HT1080 (cell line): ENCODE measurements around the gene ATP11B. TPM values are rescaled to one million over a fixed set of nuclear protein-coding genes. Genes with fewer than 3 reads are reported as not detected.

Source experiments
- DNase-seq: peaks from one replicate; pipeline ENCODE4 v3.0.0-alpha.2; 2015; ENCODE audit warnings: low read depth
- polyA plus RNA-seq, 2 experiments: library from polyadenylated mRNA; depleted of rRNA; stranded (reverse); fragments of >200 nt; gene quantifications; 2 replicates each; pipeline ENCODE4 v1.2.3, GENCODE V29; 2015
- total RNA-seq: library from RNA; depleted of rRNA; stranded (reverse); fragments of >200 nt; shearing (Covaris generic); gene quantifications from 2 replicates; pipeline ENCODE4 v1.2.3, GENCODE V29; 2014; rRNA removed

ATP11B gene
- 30.3 and 41.8 TPM in 2 replicates for total RNA-seq
- 43.3 and 60.6 TPM in 2 replicates for polyA plus RNA-seq (2015; cell fraction: cytosol; rRNA removed)
- polyA plus RNA-seq (2015; cell fraction: nucleus; rRNA removed): 51.5 and 52.7 TPM in 2 replicates

GRCh38 chr3:182792901-182793662 lies at the start of gene ATP11B:
Gene ATP11B, plus strand, starts transcription at chr3:182793504. Its CDS starts 256 bp downstream, at chr3:182793760.
- DNase-seq: peak; percentile 66

- no peak for DNase-seq
Observed at GRCh38 chr3:182746959-182747358, 46.3 kb upstream of the ATP11B start.

DNA sequence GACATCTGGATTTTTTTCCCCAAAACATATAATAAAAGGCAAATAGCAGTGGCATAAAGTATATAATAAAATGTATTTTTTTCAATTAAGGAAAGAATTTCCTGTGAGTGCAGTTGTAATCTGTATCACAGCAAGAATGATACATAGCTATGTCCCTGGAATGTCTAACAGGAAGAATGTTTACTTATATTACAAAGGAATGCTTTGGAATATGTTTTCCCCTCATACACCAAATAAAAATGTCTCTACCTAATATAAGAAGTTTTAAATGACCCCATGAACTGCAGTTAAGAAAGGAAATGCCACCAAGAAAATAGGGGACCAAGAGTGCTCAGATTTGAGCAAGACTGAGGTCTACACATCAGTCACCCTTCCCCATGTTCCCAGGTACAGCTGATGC lies 38.0 kb upstream of the ATP11B start:
- DNase-seq: no peak

- peak; percentile 14 for DNase-seq
Observed at GRCh38 chr3:182755712-182756111, 37.6 kb upstream of the ATP11B start.

DNA sequence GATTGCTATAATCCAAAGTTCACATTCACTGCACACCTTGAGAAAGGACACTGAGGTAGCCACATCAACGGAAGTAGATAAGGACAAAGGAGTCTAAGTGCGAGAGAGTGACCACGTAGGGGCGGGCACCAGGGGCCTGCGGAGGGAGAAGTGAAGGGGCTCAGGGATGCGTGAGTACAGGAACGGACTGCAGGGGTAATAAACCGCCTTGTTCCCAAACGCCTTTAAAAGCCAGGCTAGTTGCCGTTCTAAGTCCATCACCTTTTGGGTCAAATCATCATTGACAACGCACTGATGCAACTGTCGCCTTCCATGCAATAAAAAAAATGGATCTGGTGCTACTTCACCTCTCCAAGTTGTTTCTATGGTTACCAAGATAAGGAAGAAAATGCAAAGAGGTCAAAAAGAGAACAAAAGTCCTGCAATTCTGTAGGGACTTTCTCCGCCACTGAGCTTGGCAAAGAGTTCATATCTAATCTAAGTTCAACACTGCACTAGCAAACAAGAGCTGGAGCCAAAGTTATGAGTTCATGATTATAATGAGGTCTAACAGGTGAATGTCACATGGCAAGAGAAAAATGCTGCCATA lies 32.6 kb upstream of the ATP11B start:
- no peak for DNase-seq

DNA sequence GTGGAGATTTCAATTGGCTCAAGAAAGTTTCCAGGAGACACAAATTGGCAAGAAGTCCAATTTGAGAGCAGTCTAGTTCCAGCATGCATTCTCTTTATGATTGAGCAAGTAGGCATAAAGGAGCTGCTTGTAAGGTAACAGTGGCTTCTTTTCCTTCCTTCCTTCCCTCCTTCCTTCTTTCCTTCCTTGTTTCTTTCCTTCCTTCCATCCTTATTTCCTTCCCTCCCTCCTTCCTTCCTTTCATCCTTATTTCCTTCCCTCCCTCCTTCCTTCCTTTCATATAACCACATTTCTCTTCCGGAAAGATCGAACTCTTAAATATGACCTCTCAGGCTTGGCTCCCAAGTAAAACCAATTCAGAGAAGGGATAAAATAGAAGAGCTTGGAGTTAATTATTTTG lies 29.4 kb upstream of the ATP11B start:
- no peak for DNase-seq

- no peak for DNase-seq
Observed at GRCh38 chr3:182765287-182765686, 28.0 kb upstream of the ATP11B start.

DNA sequence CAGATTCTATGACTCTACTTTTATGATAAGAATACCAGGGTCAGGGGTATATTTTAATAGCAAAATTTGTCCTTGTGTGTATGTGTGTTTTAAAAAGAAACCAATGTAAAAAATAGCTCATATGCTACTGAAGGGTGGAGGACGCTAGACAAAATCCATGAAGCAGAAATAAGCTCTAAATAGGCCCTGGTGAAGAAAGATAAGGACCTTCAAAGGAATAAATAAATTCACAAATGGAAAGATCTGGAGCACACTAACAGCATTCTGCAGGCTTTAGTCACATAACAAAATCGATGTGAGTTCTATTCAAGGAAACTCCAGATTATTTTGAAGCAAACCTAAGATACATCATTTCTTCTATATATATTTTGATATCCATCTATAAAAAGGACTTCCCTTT lies 27.2 kb upstream of the ATP11B start:
- no peak for DNase-seq

DNA sequence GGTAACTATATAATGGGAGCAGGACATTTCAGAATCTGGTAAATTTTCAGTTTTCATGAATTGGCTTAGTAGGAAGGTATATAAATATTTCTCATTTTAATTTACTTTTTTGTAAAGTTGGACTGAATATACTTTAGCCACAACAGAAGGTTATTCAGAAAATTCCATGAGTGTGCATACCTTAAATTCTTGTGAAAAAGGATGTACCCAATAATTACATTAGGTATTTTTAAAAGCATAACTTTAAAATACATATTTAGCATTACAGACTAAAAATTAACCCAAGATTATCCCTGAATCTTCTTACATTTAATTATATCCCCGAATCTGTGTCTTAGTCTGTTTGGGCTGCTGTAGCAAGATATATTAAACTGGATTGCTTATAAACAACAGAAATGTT lies 24.9 kb upstream of the ATP11B start:
- no peak for DNase-seq

DNA sequence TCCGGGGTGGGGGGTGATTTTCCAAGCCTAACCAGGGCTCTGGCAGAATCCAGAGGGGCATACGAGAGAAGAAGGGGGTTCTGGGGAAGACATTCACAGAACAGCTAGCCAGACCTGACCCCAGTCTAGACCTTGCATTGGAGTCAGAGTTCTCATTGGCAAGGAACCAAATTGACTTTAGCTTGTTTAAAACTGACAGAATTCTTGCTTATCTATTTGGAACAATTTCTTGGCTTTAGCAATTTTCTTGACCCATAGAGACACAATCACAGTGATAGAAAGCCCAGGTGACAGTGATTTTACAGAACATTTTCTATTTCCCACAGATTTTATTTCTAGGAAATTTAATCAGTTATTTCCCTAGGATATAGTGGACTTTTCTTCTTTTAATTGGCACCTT lies 23.6 kb upstream of the ATP11B start:
- no peak for DNase-seq

DNA sequence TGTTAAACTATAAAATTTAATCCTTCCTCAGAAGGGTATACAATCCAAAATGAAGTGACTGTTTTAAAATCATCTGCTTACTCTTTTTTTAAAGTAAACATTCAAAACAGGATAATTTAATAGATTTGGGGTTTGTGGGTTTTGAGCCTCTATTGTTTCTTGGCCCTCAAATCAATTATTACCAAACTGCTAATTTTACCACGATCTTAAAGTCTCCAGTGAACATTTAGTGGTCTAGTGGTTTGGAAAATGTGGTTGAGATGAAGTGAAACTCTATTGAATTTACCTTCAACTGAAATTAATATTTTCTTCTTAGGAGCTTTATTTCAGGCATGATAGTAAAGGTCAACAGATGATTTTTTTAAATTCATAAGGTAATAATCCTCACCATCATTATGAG lies 11.2 kb upstream of the ATP11B start:
- DNase-seq: no peak

- no peak for DNase-seq
Observed at GRCh38 chr3:182783106-182783505, 10.2 kb upstream of the ATP11B start.

- no peak for DNase-seq
Observed at GRCh38 chr3:182784542-182784941, 8.8 kb upstream of the ATP11B start.

GRCh38 chr3:182785142-182785541 lies 8.2 kb upstream of the ATP11B start:
- no peak for DNase-seq

GRCh38 chr3:182785756-182786155 lies 7.5 kb upstream of the ATP11B start:
- no peak for DNase-seq

- DNase-seq: no peak
Observed at GRCh38 chr3:182786564-182787196, 6.6 kb upstream of the ATP11B start.

- DNase-seq: no peak
Observed at GRCh38 chr3:182787302-182788036, 5.8 kb upstream of the ATP11B start.

- DNase-seq: peak; percentile 39
Observed at GRCh38 chr3:182789371-182789770, 3.9 kb upstream of the ATP11B start.

DNA sequence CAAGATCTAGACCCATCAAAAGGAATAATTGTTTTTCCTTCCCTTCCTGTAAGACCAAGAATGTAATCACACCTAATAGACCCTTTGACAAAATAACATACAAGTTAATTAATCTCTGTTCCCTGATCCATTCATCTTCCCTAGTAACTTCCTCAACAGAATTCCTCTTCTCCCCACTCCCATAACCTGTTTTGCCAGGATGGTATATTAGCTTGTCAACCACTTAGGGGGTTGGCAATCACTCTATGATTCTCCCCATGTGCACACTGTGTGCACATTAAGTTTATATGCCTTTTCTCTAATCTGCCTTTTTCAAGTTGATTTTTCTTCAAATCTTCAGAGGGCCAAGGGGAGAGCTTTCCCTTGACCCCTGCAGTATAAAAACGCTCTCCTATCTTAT lies 2.7 kb upstream of the ATP11B start:
- no peak for DNase-seq

GRCh38 chr3:182793663-182794454 lies 555 bp downstream of the ATP11B start:
- peak; percentile 57 for DNase-seq
